Measurements from ENCODE around the gene HHATL.

The HHATL gene

GRCh38 chr3:42663581-42664437 lies 38.8 kb downstream of the HHATL start:
- no peaks in the 10 kb centered on the region for H3K27me3 Mint-ChIP-seq
- no peak overlapping the region for H3K4me3 Mint-ChIP-seq
- no peaks in the 10 kb centered on the region for H3K4me1 Mint-ChIP-seq (ENCODE audit: low read depth)
- H3K27ac Mint-ChIP-seq, result no peak overlapping the region
- H3K36me3 Mint-ChIP-seq, result peaks cover under 1% of the 10 kb centered on the region
- H3K9me3 Mint-ChIP-seq (ENCODE audit: low read depth), result no peaks in the 10 kb centered on the region

GRCh38 chr3:42662813-42663535 lies 39.6 kb downstream of the HHATL start:
- no peak overlapping the region for H3K4me3 Mint-ChIP-seq

GRCh38 chr3:42662037-42662812 lies 40.4 kb downstream of the HHATL start:
- Mint-ChIP-seq H3K4me3 (no peak overlapping the region), H3K27ac (no peak overlapping the region), H3K9me3 (ENCODE audit: low read depth) (no peaks in the 10 kb centered on the region), H3K36me3 (no peaks in the 10 kb centered on the region), H3K4me1 (ENCODE audit: low read depth) (no peaks in the 10 kb centered on the region), H3K27me3 (no peaks in the 10 kb centered on the region)

More at GRCh38 chr3:42662813-42663535, 39.6 kb downstream of the HHATL start:
- Mint-ChIP-seq H3K27ac (no peak overlapping the region), H3K9me3 (ENCODE audit: low read depth) (no peaks in the 10 kb centered on the region), H3K36me3 (no peaks in the 10 kb centered on the region), H3K27me3 (no peaks in the 10 kb centered on the region), H3K4me1 (ENCODE audit: low read depth) (no peaks in the 10 kb centered on the region)

GRCh38 chr3:42661593-42662022 lies 41.0 kb downstream of the HHATL start:
- Mint-ChIP-seq H3K9me3 (ENCODE audit: low read depth) (no peaks in the 10 kb centered on the region), H3K4me1 (ENCODE audit: low read depth) (no peaks in the 10 kb centered on the region), H3K27ac (no peak overlapping the region), H3K4me3 (no peak overlapping the region), H3K36me3 (no peaks in the 10 kb centered on the region), H3K27me3 (no peaks in the 10 kb centered on the region)

GRCh38 chr3:42660898-42661297 lies 41.7 kb downstream of the HHATL start:
- no peak overlapping the region for H3K4me3 Mint-ChIP-seq
- H3K27ac Mint-ChIP-seq, result no peak overlapping the region
- no peaks in the 10 kb centered on the region for H3K9me3 Mint-ChIP-seq (ENCODE audit: low read depth)
- no peaks in the 10 kb centered on the region for H3K4me1 Mint-ChIP-seq (ENCODE audit: low read depth)
- H3K36me3 Mint-ChIP-seq, result no peaks in the 10 kb centered on the region
- no peaks in the 10 kb centered on the region for H3K27me3 Mint-ChIP-seq

- Mint-ChIP-seq H3K27ac (no peak overlapping the region), H3K27me3 (no peaks in the 10 kb centered on the region), H3K36me3 (no peaks in the 10 kb centered on the region), H3K9me3 (ENCODE audit: low read depth) (no peaks in the 10 kb centered on the region), H3K4me1 (ENCODE audit: low read depth) (no peaks in the 10 kb centered on the region), H3K4me3 (no peak overlapping the region)
These were observed 42.4 kb downstream of the HHATL start for GRCh38 chr3:42660131-42660715.

GRCh38 chr3:42659451-42660130 lies 43.0 kb downstream of the HHATL start:
- H3K36me3 Mint-ChIP-seq, result no peaks in the 10 kb centered on the region
- no peak overlapping the region for H3K4me3 Mint-ChIP-seq
- H3K9me3 Mint-ChIP-seq (ENCODE audit: low read depth), result no peaks in the 10 kb centered on the region
- H3K27me3 Mint-ChIP-seq, result no peaks in the 10 kb centered on the region
- no peak overlapping the region for H3K27ac Mint-ChIP-seq
- no peaks in the 10 kb centered on the region for H3K4me1 Mint-ChIP-seq (ENCODE audit: low read depth)

GRCh38 chr3:42658771-42659390 lies 43.7 kb downstream of the HHATL start:
- Mint-ChIP-seq H3K27me3 (no peaks in the 10 kb centered on the region), H3K4me3 (no peak overlapping the region), H3K36me3 (no peaks in the 10 kb centered on the region), H3K9me3 (ENCODE audit: low read depth) (no peaks in the 10 kb centered on the region), H3K4me1 (ENCODE audit: low read depth) (no peaks in the 10 kb centered on the region), H3K27ac (no peak overlapping the region)

GRCh38 chr3:42658091-42658770 lies 44.4 kb downstream of the HHATL start:
- Mint-ChIP-seq H3K27ac (no peak overlapping the region), H3K36me3 (no peaks in the 10 kb centered on the region), H3K27me3 (no peaks in the 10 kb centered on the region), H3K4me1 (ENCODE audit: low read depth) (peaks cover 3% of the 10 kb centered on the region), H3K9me3 (ENCODE audit: low read depth) (no peaks in the 10 kb centered on the region), H3K4me3 (no peak overlapping the region)

- H3K36me3 Mint-ChIP-seq, result no peaks in the 10 kb centered on the region
- H3K4me1 Mint-ChIP-seq (ENCODE audit: low read depth), result peaks cover 5% of the 10 kb centered on the region
- no peak overlapping the region for H3K4me3 Mint-ChIP-seq
- H3K27me3 Mint-ChIP-seq, result no peaks in the 10 kb centered on the region
- H3K9me3 Mint-ChIP-seq (ENCODE audit: low read depth), result no peaks in the 10 kb centered on the region
- no peak overlapping the region for H3K27ac Mint-ChIP-seq
These were observed 44.9 kb downstream of the HHATL start for GRCh38 chr3:42657675-42658074.

- Mint-ChIP-seq H3K27ac (no peak overlapping the region), H3K27me3 (no peaks in the 10 kb centered on the region)
These were observed 45.7 kb downstream of the HHATL start for GRCh38 chr3:42656680-42657610.

GRCh38 chr3:42655980-42656679 lies 46.5 kb downstream of the HHATL start:
- H3K4me1 Mint-ChIP-seq (ENCODE audit: low read depth), result peaks cover 5% of the 10 kb centered on the region
- H3K27me3 Mint-ChIP-seq, result no peaks in the 10 kb centered on the region
- H3K9me3 Mint-ChIP-seq (ENCODE audit: low read depth), result no peaks in the 10 kb centered on the region
- no peak overlapping the region for H3K4me3 Mint-ChIP-seq
- no peaks in the 10 kb centered on the region for H3K36me3 Mint-ChIP-seq
- no peak overlapping the region for H3K27ac Mint-ChIP-seq

More at GRCh38 chr3:42656680-42657610, 45.7 kb downstream of the HHATL start:
- Mint-ChIP-seq H3K4me1 (ENCODE audit: low read depth) (peaks cover 5% of the 10 kb centered on the region), H3K9me3 (ENCODE audit: low read depth) (no peaks in the 10 kb centered on the region), H3K4me3 (no peak overlapping the region), H3K36me3 (no peaks in the 10 kb centered on the region)
